ENCODE data around the gene TIMM21.

The TIMM21 gene

DNA sequence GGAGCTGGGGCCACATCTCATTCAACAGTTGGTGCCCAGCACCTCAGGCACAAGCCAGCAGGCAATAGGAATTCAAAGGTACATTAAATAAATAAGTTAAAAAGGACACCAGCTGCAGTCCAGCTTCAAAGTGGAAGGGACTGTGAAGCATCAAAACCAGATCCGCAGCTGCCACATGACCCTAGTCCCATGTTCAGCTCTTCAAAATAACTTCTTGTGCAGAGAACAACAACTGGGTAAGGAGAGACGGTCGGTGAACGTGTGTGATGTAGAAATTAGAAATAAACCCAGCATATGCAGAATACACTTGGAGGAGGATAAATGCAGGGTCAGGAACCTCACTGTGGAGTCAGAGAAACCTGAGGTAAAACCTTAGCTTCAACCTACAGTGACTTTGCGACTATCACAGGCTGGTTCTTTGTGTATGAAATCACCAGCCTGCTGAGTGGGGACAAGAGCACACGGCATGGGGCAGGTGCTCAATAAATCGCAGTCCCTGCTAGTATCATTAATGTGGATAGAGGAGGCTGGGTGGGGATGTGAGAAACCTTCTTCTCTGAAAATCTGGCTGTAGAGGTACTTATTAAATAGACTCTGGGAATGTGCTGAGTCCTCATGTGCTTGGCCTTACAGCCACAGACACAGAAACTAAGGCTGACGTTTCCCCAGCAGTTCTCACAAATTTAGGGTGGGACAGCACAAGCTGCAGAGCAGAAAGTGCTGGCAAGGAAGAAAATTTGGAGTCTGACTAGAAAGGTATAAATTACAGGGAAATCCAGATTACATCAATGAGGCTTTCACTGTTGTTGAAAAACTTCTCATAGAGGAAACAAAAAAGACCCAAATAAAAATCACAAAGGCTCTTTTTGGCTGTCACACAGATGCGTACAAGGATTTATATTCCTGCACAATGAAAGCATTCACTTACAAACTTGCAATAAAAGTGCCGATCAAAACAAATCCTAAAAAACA, 21.4 kb upstream of the TIMM21 start:
- no peak for TF ChIP-seq TAF1 (IDR thresholded peaks at IDR 0.05; ENCODE audit: borderline replicate concordance, low read depth, low read length)
- no peak for TF ChIP-seq POLR2A (IDR thresholded peaks at IDR 0.05; ENCODE audit: low read depth, low read length)
- no peak for TF ChIP-seq POLR2AphosphoS5 (IDR thresholded peaks at IDR 0.05; ENCODE audit: low read depth, low read length)
- no peak for FAIRE-seq
- no peak for DNase-seq (ENCODE audit: insufficient read length)

DNA sequence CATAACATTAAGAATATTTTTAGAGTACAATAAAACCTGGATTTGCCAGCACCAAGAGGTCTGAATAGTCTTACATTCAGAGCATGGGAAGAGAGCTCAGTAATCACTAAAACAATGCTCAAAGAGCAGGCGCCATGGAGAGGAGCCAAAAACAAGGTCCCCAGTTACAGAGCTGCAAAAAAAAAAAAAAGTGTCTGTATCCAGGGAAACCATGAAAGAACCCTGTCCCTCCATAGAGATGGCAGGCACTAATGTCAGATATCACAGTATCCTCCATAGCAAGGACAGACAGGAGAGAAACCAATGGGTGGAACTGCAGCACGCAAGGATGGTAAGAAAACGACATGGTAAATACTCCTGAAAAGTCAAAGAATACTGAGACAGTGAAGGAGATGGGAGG, 20.2 kb upstream of the TIMM21 start:
- TF ChIP-seq POLR2A (IDR thresholded peaks at IDR 0.05; ENCODE audit: low read depth, low read length) (no peak), POLR2AphosphoS5 (IDR thresholded peaks at IDR 0.05; ENCODE audit: low read depth, low read length) (no peak), TAF1 (IDR thresholded peaks at IDR 0.05; ENCODE audit: borderline replicate concordance, low read depth, low read length) (no peak)
- no peak for FAIRE-seq
- DNase-seq (ENCODE audit: insufficient read length): no peak

DNA sequence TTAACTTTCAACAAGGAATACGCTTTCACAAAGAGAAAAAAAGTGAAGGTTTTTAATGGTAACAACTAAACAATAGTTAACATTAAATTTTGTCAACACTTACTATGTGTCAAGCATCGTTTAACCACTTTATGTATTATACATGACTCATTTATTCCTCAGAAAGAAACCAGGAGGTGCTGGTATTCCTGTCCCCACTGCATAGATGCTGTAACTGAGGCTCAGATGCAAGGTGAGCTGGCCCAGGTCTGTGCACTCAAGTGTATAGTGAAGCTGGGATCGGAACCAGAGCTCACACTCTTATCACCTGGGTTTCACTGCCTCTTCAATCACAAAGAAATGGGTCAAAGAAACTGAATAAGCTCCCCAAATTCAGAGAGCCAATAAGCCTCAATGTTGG, 17.2 kb upstream of the TIMM21 start:
- DNase-seq (ENCODE audit: insufficient read length) (no peak), FAIRE-seq (no peak)
- TF ChIP-seq POLR2A (IDR thresholded peaks at IDR 0.05; ENCODE audit: low read depth, low read length) (no peak), POLR2AphosphoS5 (IDR thresholded peaks at IDR 0.05; ENCODE audit: low read depth, low read length) (no peak), TAF1 (IDR thresholded peaks at IDR 0.05; ENCODE audit: borderline replicate concordance, low read depth, low read length) (no peak)

DNA sequence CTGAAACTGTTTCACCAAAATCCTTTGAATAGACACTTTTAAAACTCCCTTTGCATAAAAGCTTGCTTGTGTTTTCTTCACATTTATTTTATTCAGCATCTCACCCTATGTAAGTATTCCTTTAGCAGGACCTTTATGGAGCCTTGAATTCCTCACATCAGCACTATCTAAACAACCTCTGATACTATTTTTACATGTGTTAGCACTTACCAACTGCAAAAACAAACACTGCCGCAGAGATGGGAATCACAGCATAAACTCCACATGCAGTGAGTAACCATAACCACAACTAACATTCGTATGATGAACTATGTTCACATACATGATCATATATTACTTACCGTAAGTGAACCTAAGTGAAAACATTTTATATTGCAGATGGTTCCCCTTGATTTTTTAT, 16.1 kb upstream of the TIMM21 start:
- TF ChIP-seq POLR2A (IDR thresholded peaks at IDR 0.05; ENCODE audit: low read depth, low read length) (no peak), POLR2AphosphoS5 (IDR thresholded peaks at IDR 0.05; ENCODE audit: low read depth, low read length) (no peak)
- no peak for FAIRE-seq
- DNase-seq (ENCODE audit: insufficient read length): no peak

DNA sequence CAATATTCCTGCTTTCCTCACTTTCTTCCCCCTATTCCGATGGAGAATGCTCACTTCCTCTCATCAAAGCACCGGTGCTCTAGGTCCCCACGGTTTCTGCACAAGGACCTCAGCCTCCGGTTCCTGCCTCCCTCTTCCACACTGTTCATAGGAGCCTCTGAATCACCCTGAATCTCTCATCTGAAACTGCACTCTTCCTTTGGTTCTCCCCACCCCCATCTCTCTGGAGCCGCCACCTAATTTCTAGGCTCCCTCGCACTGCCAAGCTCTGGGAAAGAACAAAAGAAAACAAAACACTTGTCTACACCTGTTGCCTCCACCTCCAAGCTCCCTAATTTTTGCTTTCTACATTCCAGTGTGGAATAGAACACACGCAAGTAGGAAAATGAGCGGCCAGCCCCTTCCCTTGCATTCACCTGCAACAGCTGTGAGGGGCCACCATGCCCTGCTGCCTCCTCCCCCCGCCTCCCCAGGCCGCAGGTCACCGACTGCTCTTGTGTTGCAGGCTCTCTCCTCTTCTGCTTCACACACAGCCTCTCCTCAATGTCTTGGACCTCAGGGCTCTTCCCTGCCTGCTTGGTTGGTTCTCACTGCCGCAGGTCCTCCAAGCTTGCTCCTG, 10.3 kb upstream of the TIMM21 start:
- no peak for DNase-seq (ENCODE audit: insufficient read length)
- no peak for FAIRE-seq
- no peak for TF ChIP-seq POLR2A (IDR thresholded peaks at IDR 0.05; ENCODE audit: low read depth, low read length)
- TF ChIP-seq TAF1 (IDR thresholded peaks at IDR 0.05; ENCODE audit: borderline replicate concordance, low read depth, low read length): no peak
- no peak for TF ChIP-seq POLR2AphosphoS5 (IDR thresholded peaks at IDR 0.05; ENCODE audit: low read depth, low read length)

DNA sequence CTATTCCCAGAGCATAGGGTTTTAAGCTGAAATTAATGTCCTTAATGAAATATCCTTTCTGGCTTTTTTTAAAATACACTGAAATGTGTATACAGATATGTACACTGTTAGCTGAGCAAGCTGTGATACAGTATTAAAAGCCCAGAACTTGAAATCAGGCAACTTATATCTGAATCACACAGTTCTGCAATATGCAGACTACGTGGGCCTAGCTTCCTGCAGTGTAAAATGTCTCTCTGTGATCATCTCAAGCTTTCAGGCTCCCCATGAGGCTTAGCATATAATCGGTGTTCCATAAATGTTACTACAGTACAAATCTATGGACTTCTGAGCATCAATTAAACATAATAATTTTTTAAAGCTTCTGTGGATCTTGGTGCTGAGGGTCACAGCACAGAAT, 8.9 kb upstream of the TIMM21 start:
- FAIRE-seq: no peak
- DNase-seq (ENCODE audit: insufficient read length): no peak
- TF ChIP-seq POLR2AphosphoS5 (IDR thresholded peaks at IDR 0.05; ENCODE audit: low read depth, low read length) (no peak), POLR2A (IDR thresholded peaks at IDR 0.05; ENCODE audit: low read depth, low read length) (no peak), TAF1 (IDR thresholded peaks at IDR 0.05; ENCODE audit: borderline replicate concordance, low read depth, low read length) (no peak)

DNA sequence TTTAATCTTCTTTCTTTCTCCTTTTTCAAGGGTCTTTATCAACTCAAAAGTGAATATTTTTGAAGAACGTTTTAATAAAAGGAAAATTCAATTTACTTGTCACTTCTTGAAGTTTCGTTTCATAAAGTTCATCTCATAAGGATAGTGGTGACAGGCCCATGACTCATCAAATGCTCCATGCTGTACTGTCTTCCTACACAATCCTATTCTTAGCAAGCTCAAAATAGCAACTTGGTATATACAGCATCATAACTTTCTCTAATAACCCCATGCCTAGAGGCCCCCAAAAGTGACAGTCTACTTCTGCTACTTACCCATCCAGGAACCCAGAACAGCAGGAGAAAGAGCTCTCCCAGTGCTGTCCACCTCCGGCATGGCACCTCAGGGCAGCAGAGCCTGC, 8.4 kb upstream of the TIMM21 start:
- FAIRE-seq: no peak
- TF ChIP-seq POLR2A (IDR thresholded peaks at IDR 0.05; ENCODE audit: low read depth, low read length) (no peak), POLR2AphosphoS5 (IDR thresholded peaks at IDR 0.05; ENCODE audit: low read depth, low read length) (no peak), TAF1 (IDR thresholded peaks at IDR 0.05; ENCODE audit: borderline replicate concordance, low read depth, low read length) (no peak)
- DNase-seq (ENCODE audit: insufficient read length): no peak

DNA sequence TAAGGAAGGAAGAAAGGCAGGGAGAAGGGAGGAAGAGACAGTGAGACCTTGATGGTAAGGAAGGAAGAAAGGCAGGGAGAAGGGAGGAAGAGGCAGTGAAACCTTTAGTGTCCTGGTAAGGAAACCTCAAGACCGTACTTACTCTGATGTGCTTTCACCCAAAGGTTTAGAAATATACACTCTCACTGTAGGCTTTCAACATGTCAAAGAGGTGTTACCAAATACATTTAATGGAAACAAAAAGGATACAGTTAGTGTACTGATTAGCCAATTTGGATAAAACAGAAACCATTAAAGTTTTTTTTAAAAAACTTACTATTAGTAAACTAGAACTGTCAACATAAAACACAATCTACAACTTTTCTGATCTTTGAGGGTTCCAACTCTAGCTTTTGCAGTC, 7.7 kb upstream of the TIMM21 start:
- no peak for FAIRE-seq
- no peak for TF ChIP-seq POLR2AphosphoS5 (IDR thresholded peaks at IDR 0.05; ENCODE audit: low read depth, low read length)
- TF ChIP-seq POLR2A (IDR thresholded peaks at IDR 0.05; ENCODE audit: low read depth, low read length): no peak
- no peak for DNase-seq (ENCODE audit: insufficient read length)

DNA sequence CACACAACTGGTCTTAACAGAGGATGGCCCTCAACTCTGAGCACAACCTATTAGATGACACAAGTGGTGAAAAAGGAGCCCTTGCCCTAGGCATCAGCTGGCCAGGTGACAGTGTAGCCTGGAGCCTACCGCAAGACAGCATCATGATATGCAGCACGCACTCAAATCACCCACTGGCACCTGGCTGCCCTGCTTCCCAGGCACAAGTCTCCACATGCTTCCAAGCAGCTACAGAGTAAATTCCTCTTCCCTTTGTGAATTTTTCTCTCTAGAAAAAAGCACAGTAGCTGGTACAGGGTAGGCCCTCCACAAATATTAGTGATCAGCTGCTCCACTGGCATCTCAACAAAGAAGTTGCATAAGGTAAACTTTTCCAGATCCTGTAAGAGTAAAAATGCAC, 6.7 kb upstream of the TIMM21 start:
- no peak for DNase-seq (ENCODE audit: insufficient read length)
- TF ChIP-seq POLR2AphosphoS5 (IDR thresholded peaks at IDR 0.05; ENCODE audit: low read depth, low read length) (no peak), POLR2A (IDR thresholded peaks at IDR 0.05; ENCODE audit: low read depth, low read length) (no peak), TAF1 (IDR thresholded peaks at IDR 0.05; ENCODE audit: borderline replicate concordance, low read depth, low read length) (no peak)
- no peak for FAIRE-seq

DNA sequence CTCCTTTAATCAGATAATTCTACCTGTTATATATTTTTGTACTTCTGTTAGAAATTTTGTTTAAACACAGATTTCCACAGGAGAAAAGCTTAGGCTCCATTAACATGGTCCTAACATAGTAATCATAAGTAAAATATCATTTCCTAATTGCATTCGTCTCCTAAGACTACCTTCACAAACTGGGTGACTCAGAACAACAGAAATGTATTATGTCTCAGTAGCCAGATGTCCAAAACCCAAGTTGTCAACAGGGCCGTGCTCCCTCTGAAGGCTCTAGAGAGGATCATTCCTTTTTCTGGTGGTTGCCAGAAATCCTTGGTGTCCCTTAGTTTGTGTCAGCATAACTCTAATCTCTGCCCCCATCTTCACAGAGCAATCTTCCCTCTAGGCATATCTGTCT, 6.1 kb upstream of the TIMM21 start:
- DNase-seq (ENCODE audit: insufficient read length) (no peak), FAIRE-seq (no peak)
- TF ChIP-seq TAF1 (IDR thresholded peaks at IDR 0.05; ENCODE audit: borderline replicate concordance, low read depth, low read length) (no peak), POLR2AphosphoS5 (IDR thresholded peaks at IDR 0.05; ENCODE audit: low read depth, low read length) (no peak), POLR2A (IDR thresholded peaks at IDR 0.05; ENCODE audit: low read depth, low read length) (no peak)

DNA sequence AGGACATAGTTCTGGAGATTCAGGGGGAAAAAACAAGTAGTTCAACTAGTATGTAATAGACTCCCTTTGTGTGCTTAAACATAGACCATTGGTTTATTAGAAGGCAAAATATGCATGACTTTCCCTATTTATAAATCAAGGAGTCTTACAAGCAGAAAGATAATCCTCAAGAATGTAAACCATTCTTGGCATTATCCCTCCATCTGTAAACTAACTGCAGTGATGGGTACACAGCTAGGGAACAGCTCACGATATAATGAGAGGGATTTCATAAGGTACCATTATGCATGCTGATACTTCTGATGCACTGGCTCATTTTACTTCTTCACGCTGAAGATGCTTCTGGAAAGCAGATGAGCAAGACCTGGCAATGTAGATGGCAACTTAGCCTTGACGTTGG, 1.6 kb upstream of the TIMM21 start:
- FAIRE-seq (peak; percentile 24), DNase-seq (ENCODE audit: insufficient read length) (no peak)
- no peak for TF ChIP-seq POLR2AphosphoS5 (IDR thresholded peaks at IDR 0.05; ENCODE audit: low read depth, low read length)
- TF ChIP-seq POLR2A (IDR thresholded peaks at IDR 0.05; ENCODE audit: low read depth, low read length): no peak
- TF ChIP-seq TAF1 (IDR thresholded peaks at IDR 0.05; ENCODE audit: borderline replicate concordance, low read depth, low read length): no peak

DNA sequence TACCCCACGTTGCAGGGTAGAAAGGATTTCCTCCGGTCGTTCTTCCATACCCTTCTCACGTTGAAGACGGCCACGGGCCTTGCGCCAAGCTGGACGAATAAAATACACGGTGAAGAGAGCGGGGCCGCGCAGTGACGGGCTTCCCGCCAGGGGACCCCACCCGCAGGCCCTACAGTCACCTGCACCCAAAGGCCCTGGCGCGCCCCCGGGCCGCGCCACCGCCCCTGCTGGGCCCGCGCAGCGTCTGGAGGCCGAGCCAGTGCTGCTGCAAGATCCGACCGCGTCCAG, 888 bp upstream of the TIMM21 start:
- TF ChIP-seq POLR2A (IDR thresholded peaks at IDR 0.05; ENCODE audit: low read depth, low read length): no peak
- no peak for TF ChIP-seq TAF1 (IDR thresholded peaks at IDR 0.05; ENCODE audit: borderline replicate concordance, low read depth, low read length)
- no peak for TF ChIP-seq POLR2AphosphoS5 (IDR thresholded peaks at IDR 0.05; ENCODE audit: low read depth, low read length)
- DNase-seq (ENCODE audit: insufficient read length) (no peak), FAIRE-seq (no peak)
